HK-2 (cell line): ENCODE measurements around the gene AGAP4.
"Not testable (repeated sequence)": the region's sequence is repeated elsewhere in the genome, so short reads cannot be mapped to it uniquely, and the experiment has no call there.

Experiments used
- DNase-seq: peaks from one replicate; pipeline ENCODE4 v3.0.0-alpha.2; 2018; ENCODE audit not compliant: unreplicated experiment

AGAP4 gene

GRCh38 chr10:45790694-45791426, 56.4 kb downstream of the AGAP4 start:
- DNase-seq: not testable (repeated sequence)

GRCh38 chr10:45789991-45790390, 57.3 kb downstream of the AGAP4 start:
- not testable (repeated sequence) for DNase-seq

GRCh38 chr10:45787212-45787741, 60.0 kb downstream of the AGAP4 start:
- DNase-seq: not testable (repeated sequence)

- not testable (repeated sequence) for DNase-seq
These were observed 61.1 kb downstream of the AGAP4 start for GRCh38 chr10:45786217-45786616.
